ENCODE data around the gene EGLN2. TPM values are rescaled to one million over a fixed set of nuclear protein-coding genes. Genes with fewer than 3 reads are reported as not detected.
A peak's percentile ranks its signal among the peaks of the same experiment; 100 is the strongest.

EGLN2 gene
- total RNA-seq, 2 donors from 2014 or later = 113 to 127 TPM

GRCh38 chr19:40754611-40755247 lies 44.3 kb upstream of the EGLN2 start:
- Histone ChIP-seq H3K4me3 (peak overlapping the region; percentile 31), H3K9me3 (no peaks in the 10 kb centered on the region), H3K4me1 (ENCODE audit: control insufficient read depth in 1 of 2, low read depth in 2 of 2) (peaks cover 21 to 51% of the 10 kb centered on the region in 2 donors), H3K27me3 (replicated peaks; ENCODE audit: insufficient read depth) (no peaks in the 10 kb centered on the region), H3K27ac (no peak overlapping the region), H3K36me3 (peaks cover 27% of the 10 kb centered on the region)
- no peak for DNase-seq (ENCODE audit: low spot score)
- no peak for TF ChIP-seq CTCF (IDR thresholded peaks at IDR 0.05)
- ATAC-seq (ENCODE audit: insufficient number of reproducible peaks, low FRiP score, low read depth) = no peak

GRCh38 chr19:40755248-40755624 lies 43.8 kb upstream of the EGLN2 start:
- TF ChIP-seq CTCF (IDR thresholded peaks at IDR 0.05) = no peak
- Histone ChIP-seq H3K4me3 (no peak overlapping the region), H3K4me1 (ENCODE audit: control insufficient read depth in 1 of 2, low read depth in 2 of 2) (peaks cover 21 to 47% of the 10 kb centered on the region in 2 donors), H3K36me3 (peaks cover 31% of the 10 kb centered on the region), H3K27me3 (replicated peaks; ENCODE audit: insufficient read depth) (no peaks in the 10 kb centered on the region), H3K27ac (no peak overlapping the region), H3K9me3 (no peaks in the 10 kb centered on the region)
- no peak for ATAC-seq (ENCODE audit: insufficient number of reproducible peaks, low FRiP score, low read depth)
- DNase-seq (ENCODE audit: low spot score) = no peak

- no peak for TF ChIP-seq CTCF (IDR thresholded peaks at IDR 0.05)
- ATAC-seq (ENCODE audit: insufficient number of reproducible peaks, low FRiP score, low read depth) (no peak), DNase-seq (ENCODE audit: low spot score) (no peak)
- Histone ChIP-seq H3K4me1 (ENCODE audit: control insufficient read depth in 1 of 2, low read depth in 2 of 2) (peaks cover 21 to 47% of the 10 kb centered on the region in 2 donors), H3K4me3 (no peak overlapping the region), H3K27me3 (replicated peaks; ENCODE audit: insufficient read depth) (no peaks in the 10 kb centered on the region), H3K9me3 (no peaks in the 10 kb centered on the region), H3K27ac (no peak overlapping the region), H3K36me3 (peaks cover 36% of the 10 kb centered on the region)
Observed at GRCh38 chr19:40755791-40756190, 43.2 kb upstream of the EGLN2 start.

- peaks cover 21 to 47% of the 10 kb centered on the region in 2 donors for H3K4me1 ChIP-seq (ENCODE audit: control insufficient read depth in 1 of 2, low read depth in 2 of 2)
- no peak overlapping the region for H3K27ac ChIP-seq
- H3K9me3 ChIP-seq = no peaks in the 10 kb centered on the region
- no peak for TF ChIP-seq CTCF (IDR thresholded peaks at IDR 0.05)
- no peak overlapping the region for H3K4me3 ChIP-seq
- DNase-seq (ENCODE audit: low spot score) (no peak), ATAC-seq (ENCODE audit: insufficient number of reproducible peaks, low FRiP score, low read depth) (no peak)
- peaks cover 42% of the 10 kb centered on the region for H3K36me3 ChIP-seq
- no peaks in the 10 kb centered on the region for H3K27me3 ChIP-seq (replicated peaks; ENCODE audit: insufficient read depth)
Observed at GRCh38 chr19:40756502-40757110, 42.4 kb upstream of the EGLN2 start.

GRCh38 chr19:40758491-40758890 lies 40.5 kb upstream of the EGLN2 start:
- no peaks in the 10 kb centered on the region for H3K27me3 ChIP-seq (replicated peaks; ENCODE audit: insufficient read depth)
- no peak overlapping the region for H3K4me3 ChIP-seq
- no peak for TF ChIP-seq CTCF (IDR thresholded peaks at IDR 0.05)
- H3K27ac ChIP-seq = no peak overlapping the region
- H3K36me3 ChIP-seq = peaks cover 60% of the 10 kb centered on the region
- ATAC-seq (ENCODE audit: insufficient number of reproducible peaks, low FRiP score, low read depth) = no peak
- no peaks in the 10 kb centered on the region for H3K9me3 ChIP-seq
- DNase-seq (ENCODE audit: low spot score) = no peak
- H3K4me1 ChIP-seq (ENCODE audit: control insufficient read depth in 1 of 2, low read depth in 2 of 2) = peaks cover 11 to 33% of the 10 kb centered on the region in 2 donors
